ENCODE data around the gene VSIG8.
A peak's percentile ranks its signal among the peaks of the same experiment; 100 is the strongest.

VSIG8 gene

DNA sequence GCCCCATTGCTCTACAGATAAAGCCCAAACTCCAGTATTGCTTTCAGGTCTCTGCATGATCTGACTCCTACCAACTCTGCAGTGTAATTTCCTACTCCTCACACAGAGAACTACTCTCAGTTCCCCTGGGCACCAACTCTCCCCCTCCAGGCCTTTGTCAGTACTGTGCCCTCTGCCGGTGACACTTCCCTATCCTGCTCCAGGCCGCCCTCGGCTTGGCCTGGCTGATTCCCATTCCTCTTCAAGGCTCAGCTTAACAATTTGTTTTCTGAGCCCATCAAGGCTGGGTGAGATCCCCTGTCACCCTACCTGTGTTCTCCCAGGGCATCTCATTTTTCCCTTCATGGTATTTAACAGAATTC lies 33.2 kb downstream of the VSIG8 start:
- DNase-seq (ENCODE audit: low spot score) = no peak

- DNase-seq (ENCODE audit: low spot score) = no peak
These were observed 33.7 kb downstream of the VSIG8 start for GRCh38 chr1:159828581-159829272.

- DNase-seq (ENCODE audit: low spot score) = no peak
These were observed 34.3 kb downstream of the VSIG8 start for GRCh38 chr1:159828176-159828575.

DNA sequence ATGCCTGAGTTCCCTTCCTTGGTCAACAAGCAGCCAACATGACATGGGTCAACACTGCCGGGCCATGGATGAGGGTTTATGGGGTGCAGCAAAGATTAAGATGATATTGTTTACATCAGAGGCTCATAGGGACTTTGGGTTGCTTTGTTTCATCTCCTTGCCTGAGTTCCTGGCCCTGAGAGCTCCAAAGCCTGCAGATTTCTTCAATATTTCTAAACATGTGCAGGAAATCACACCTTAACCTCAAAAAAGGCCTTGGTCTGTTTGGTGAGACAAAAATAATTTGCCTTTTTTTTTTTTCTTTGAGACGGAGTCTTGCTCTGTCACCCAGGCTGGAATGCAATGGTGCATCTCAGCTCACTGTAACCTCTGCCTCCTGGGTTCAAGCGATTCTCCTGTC lies 34.9 kb downstream of the VSIG8 start:
- DNase-seq (ENCODE audit: low spot score) = peak; percentile 37

- peak; percentile 8 for DNase-seq (ENCODE audit: low spot score)
These were observed 35.4 kb downstream of the VSIG8 start for GRCh38 chr1:159827102-159827490.

DNA sequence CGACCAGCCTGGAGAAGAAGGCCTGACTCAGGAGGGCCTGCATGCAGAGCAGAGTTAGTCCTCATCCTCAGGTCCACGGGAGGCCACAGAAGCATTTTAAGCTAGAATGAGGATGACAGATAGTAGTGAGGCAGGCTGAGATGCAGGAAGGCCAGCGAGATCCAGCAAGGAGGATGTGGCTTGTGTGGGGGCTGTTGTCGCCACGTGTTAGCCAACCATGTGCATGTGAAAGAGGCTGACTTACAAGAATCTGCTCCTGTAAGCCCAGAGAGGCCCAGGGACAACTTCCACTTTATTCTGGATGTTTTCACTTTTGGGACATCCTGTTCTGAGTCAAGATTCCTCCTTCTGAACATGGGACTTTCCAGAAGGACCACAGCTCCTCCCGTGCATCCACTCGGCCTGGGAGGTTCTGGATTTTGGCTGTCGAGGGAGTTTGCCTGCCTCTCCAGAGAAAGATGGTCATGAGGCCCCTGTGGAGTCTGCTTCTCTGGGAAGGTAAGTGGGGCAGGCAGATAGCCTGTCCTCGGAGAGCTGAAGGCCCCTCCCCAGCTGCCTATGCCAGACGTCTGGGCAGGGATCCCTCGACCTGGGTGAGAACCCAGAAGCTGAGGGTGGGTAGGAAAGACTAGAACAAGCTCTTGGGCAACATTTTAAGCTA lies 35.9 kb downstream of the VSIG8 start, which contains the start of gene SLAMF8:
TSS of gene SLAMF8 (plus strand) at position 433 of the 661 bp plus-strand sequence. CDS start at position 459, 26 bp downstream.
- peak; percentile 55 for DNase-seq (ENCODE audit: low spot score)

GRCh38 chr1:159825564-159825963 lies 36.9 kb downstream of the VSIG8 start:
- DNase-seq (ENCODE audit: low spot score) = no peak

- DNase-seq (ENCODE audit: low spot score) = no peak
These were observed 39.1 kb downstream of the VSIG8 start for GRCh38 chr1:159823406-159823805.

DNA sequence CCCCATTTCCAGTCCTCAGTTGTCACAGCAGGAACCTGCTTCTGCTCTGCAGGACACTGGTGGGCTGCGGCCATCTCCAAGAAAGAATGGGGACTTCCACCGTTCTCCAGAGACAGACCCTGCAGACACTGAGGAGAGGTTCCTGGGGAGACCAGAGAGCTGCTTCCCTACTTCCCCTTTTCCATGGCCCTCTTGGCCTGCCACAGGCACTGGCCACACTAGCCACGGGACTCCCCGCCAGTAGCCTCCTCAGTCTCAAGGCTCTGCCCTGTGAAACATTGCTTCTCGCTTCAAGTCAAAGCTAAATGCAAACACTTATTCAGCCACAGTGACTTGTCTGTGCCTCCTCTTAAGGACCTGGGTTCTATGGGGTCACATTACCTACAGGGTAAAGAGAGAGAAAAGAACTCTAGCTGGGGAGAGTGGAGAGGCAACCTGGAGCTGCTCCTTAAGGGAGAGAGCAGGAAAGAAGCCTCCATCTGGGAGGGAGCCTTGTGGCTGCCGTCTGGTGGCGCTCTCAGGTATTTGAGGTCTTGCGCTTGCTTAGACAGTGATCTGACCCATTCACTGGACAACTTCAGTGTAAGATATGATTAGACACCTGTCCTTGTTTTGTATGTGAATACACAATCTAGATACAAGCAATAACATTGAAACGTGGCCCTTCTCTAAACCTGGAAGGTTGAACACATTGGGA lies 41.1 kb downstream of the VSIG8 start:
- no peak for DNase-seq (ENCODE audit: low spot score)

DNA sequence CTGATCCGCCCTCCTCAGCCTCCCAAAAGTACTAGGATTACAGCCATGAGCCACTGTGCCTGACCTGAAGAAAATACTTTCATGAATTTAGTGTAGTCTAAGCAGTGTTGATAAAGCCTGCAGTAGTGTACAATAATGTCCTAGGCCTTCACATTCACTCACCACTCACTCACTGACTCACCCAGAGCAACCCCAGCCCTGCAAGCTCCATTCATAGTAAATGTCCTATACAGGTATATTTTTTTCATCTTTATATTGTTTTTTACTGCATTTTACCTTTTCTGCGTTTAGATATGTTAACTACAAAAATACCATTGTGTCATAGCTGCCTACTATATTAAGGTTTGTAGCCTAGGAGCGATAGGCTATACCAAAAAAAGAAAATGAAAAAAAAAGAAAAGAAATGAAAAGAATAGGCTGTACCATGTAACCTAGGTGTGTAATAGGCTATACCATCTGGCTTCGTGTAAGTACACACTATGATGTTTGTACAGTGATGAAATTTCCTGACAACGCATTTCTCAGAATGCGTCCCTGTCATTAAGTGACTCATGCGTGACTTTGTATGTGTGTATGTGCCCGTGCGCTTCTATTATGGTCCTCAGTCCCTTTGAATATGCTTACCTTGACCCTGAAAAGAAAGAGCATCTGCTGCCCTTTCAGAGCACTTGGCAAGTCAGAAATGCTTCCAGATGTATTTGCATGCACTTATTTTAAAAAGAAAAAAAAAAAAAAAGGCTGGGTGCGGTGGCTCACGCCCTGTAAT lies 45.0 kb downstream of the VSIG8 start:
- no peak for DNase-seq (ENCODE audit: low spot score)

- no peak for DNase-seq (ENCODE audit: low spot score)
These were observed 46.5 kb downstream of the VSIG8 start for GRCh38 chr1:159815926-159816325.

- no peak for DNase-seq (ENCODE audit: low spot score)
These were observed 57.5 kb downstream of the VSIG8 start for GRCh38 chr1:159804924-159805323.

Data from CD4-positive, alpha-beta T cell treated with Interleukin-2 at 100 ng/mL for 4 hours (primary cell).